Activated T-cell treated with anti-CD3 and anti-CD28 coated beads, Interleukin-2, amount 50 U/mL, for 24 hours (primary cell): Measurements from ENCODE around the gene TMEM43.

Source experiments
- DNase-seq: peaks from one replicate; pipeline ENCODE4 v3.0.0-alpha.2; 2020
- H3K27ac Mint-ChIP-seq: 2 replicates; pipeline ENCODE4 v1.8.0; 2020; ENCODE audit warnings: mild to moderate bottlenecking, mixed read lengths
- H3K27me3 Mint-ChIP-seq: 2 replicates; pipeline ENCODE4 v1.8.0; 2020; ENCODE audit warnings: mixed read lengths
- H3K36me3 Mint-ChIP-seq: 2 replicates; pipeline ENCODE4 v1.8.0; 2020; ENCODE audit warnings: low read depth, mixed read lengths
- H3K4me1 Mint-ChIP-seq: 2 replicates; pipeline ENCODE4 v1.8.0; 2020; ENCODE audit warnings: low read depth, mixed read lengths
- H3K4me3 Mint-ChIP-seq: 2 replicates; pipeline ENCODE4 v1.8.0; 2020; ENCODE audit warnings: mild to moderate bottlenecking, moderate library complexity, mixed read lengths
- H3K9me3 Mint-ChIP-seq: 2 replicates; pipeline ENCODE4 v1.8.0; 2020; ENCODE audit warnings: mixed read lengths

Gene TMEM43

DNA sequence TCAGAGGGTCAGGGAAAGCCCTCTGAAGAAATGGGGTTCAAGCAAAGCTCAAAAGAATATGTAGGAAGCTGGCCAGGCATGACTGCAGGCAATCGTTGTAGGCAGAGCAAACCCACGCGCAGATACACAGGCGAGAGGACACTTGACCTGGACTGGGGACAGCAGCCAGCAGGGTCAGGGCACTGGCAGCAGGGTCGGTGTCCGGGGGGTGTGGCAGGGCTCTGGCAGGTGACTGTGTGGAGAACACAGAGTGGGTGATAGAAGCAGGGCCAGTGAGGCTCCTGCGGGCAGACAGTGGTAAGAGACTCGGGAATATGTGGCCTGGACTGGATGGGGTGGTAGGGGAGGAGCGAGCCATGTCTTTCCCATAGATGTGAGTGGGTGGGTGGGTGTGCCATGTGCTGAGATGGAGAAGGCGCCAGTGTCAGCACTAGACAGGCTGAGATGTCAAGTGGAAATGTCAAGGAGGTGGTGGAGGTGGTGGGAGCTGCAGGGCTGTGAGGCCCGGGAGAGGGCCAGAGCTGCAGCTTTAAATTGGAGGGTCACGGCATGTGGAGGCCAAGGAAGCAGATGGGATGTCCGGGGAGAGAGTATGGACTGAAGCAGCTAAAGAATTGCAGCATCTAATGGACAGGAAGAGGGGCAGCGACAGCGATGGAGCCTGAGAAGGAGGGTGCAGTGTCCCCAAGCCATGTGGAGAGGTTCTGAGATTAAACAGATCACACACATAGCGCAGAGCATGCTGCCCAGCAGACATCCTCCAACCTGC, 13.4 kb downstream of the TMEM43 start:
- H3K4me3 Mint-ChIP-seq: no peak overlapping the region
- H3K36me3 Mint-ChIP-seq: peaks cover 98% of the 10 kb centered on the region
- no peaks in the 10 kb centered on the region for H3K27me3 Mint-ChIP-seq
- peak overlapping the region; percentile 59 for H3K27ac Mint-ChIP-seq
- DNase-seq: no peak
- peaks cover 34% of the 10 kb centered on the region for H3K4me1 Mint-ChIP-seq
- no peaks in the 10 kb centered on the region for H3K9me3 Mint-ChIP-seq

DNA sequence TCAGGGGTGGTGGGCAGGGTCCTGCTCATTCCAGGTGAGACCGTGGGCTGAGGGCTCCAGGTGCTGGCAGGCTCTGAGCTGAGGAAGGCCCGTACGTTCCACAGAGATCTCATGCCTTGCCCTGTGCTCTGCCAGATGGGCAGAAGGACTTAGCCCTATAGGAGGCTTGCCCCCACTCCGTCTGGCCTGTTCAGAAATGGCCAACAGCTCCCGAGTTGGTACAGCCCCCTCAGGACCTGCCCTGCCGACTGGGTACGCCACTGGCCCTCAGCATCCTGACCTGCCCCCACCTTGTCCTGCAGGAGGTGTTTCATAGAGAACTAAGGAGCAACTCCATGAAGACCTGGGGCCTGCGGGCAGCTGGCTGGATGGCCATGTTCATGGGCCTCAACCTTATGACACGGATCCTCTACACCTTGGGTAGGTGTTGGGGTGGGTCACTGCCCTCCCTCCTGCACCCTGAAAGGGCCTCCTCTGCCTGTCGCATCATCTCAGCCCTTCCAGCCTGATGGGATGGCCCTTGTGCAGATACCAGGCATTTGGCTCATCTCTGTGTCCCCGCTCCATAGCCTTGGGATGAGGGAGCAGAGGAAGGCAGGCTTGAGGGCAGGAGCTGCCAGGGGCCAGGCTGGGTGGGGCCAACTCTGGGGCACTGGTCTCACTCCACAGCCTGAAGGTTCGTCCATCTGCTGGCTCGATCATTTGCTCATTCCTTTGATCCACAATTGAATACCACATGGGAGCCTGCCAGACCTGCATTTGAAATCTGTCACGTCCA, 14.2 kb downstream of the TMEM43 start:
- H3K27ac Mint-ChIP-seq: peak overlapping the region; percentile 59
- H3K4me3 Mint-ChIP-seq: no peak overlapping the region

DNA sequence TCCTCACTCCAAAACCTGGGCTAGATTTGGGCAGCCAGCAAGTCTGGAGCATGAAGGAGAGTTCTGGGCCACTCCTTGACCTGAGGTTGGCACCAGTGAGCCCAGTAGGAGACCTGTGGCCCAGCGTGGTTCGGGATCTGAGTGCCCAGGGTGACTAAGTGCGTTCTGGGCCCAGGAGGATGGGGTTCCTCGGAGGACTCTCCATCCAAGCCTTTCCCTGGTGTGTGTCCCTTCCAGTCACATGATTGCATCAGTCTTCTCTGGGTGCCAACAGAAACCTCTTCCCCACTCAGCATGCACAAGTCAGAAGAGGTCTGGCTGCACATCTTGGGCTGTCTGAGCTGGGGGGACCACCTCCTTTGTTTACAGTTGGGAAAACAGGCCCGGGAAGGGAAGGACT, 14.9 kb downstream of the TMEM43 start:
- no peak overlapping the region for H3K4me3 Mint-ChIP-seq
- H3K9me3 Mint-ChIP-seq: no peaks in the 10 kb centered on the region
- no peaks in the 10 kb centered on the region for H3K27me3 Mint-ChIP-seq
- peak overlapping the region; percentile 13 for H3K27ac Mint-ChIP-seq
- H3K4me1 Mint-ChIP-seq: peaks cover 48% of the 10 kb centered on the region
- DNase-seq: no peak
- peaks cover 94% of the 10 kb centered on the region for H3K36me3 Mint-ChIP-seq

More for the DNA sequence above, 14.2 kb downstream of the TMEM43 start:
- H3K9me3 Mint-ChIP-seq: no peaks in the 10 kb centered on the region
- DNase-seq: no peak
- H3K27me3 Mint-ChIP-seq: no peaks in the 10 kb centered on the region
- peaks cover 42% of the 10 kb centered on the region for H3K4me1 Mint-ChIP-seq
- peaks cover 95% of the 10 kb centered on the region for H3K36me3 Mint-ChIP-seq

DNA sequence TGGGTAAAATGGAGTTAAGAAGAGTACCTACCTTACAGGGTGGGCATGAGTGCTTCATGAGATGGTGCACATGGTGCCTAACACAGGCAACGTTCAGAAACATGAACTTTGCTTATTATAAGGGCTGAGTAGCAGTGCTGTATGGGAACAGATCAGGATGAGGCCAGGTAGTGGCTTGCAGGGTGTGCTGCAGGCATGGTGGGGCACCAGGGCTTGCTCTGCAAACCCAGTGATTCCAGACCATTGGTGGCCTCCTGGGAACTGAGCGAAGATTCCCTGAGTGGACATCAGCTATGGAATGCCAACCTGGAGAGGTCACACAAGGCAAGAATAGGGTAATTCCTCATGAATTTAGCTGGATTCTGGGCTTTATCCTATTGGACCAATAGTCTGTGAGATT, 15.8 kb downstream of the TMEM43 start:
- Mint-ChIP-seq H3K36me3 (peaks cover 91% of the 10 kb centered on the region), H3K9me3 (no peaks in the 10 kb centered on the region), H3K27me3 (no peaks in the 10 kb centered on the region), H3K4me1 (peaks cover 54% of the 10 kb centered on the region), H3K4me3 (no peak overlapping the region), H3K27ac (no peak overlapping the region)
- no peak for DNase-seq

DNA sequence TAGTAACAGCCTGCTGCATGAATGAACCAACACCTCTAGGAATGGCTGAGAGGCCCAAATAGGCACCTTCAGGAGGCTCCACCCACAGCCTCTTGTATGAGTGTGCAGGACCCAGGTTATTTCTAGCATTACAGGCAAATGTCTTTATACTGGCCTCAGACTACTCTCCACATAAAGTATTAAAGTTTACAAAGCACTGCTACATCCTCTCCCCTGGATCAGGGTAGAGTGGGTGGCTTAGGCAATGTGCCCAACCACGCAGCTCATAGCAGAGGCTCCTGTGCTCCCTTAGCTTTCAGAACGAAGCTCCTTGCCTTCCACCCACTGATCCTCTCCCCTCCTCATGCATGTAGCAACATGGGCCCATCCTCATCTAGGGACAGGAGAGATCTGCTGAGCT, 16.3 kb downstream of the TMEM43 start:
- H3K36me3 Mint-ChIP-seq: peaks cover 91% of the 10 kb centered on the region
- no peak overlapping the region for H3K4me3 Mint-ChIP-seq
- H3K27ac Mint-ChIP-seq: peak overlapping the region; percentile 83
- no peaks in the 10 kb centered on the region for H3K9me3 Mint-ChIP-seq
- H3K4me1 Mint-ChIP-seq: peaks cover 57% of the 10 kb centered on the region
- DNase-seq: no peak
- no peaks in the 10 kb centered on the region for H3K27me3 Mint-ChIP-seq

DNA sequence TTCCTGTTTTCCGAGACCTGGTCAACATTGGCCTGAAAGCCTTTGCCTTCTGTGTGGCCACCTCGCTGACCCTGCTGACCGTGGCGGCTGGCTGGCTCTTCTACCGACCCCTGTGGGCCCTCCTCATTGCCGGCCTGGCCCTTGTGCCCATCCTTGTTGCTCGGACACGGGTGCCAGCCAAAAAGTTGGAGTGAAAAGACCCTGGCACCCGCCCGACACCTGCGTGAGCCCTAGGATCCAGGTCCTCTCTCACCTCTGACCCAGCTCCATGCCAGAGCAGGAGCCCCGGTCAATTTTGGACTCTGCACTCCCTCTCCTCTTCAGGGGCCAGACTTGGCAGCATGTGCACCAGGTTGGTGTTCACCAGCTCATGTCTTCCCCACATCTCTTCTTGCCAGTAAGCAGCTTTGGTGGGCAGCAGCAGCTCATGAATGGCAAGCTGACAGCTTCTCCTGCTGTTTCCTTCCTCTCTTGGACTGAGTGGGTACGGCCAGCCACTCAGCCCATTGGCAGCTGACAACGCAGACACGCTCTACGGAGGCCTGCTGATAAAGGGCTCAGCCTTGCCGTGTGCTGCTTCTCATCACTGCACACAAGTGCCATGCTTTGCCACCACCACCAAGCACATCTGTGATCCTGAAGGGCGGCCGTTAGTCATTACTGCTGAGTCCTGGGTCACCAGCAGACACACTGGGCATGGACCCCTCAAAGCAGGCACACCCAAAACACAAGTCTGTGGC, 16.9 kb downstream of the TMEM43 start:
- Mint-ChIP-seq H3K9me3 (no peaks in the 10 kb centered on the region), H3K4me3 (no peak overlapping the region), H3K27me3 (no peaks in the 10 kb centered on the region), H3K36me3 (peaks cover 92% of the 10 kb centered on the region), H3K4me1 (peaks cover 61% of the 10 kb centered on the region), H3K27ac (peak overlapping the region; percentile 92)
- DNase-seq: no peak

DNA sequence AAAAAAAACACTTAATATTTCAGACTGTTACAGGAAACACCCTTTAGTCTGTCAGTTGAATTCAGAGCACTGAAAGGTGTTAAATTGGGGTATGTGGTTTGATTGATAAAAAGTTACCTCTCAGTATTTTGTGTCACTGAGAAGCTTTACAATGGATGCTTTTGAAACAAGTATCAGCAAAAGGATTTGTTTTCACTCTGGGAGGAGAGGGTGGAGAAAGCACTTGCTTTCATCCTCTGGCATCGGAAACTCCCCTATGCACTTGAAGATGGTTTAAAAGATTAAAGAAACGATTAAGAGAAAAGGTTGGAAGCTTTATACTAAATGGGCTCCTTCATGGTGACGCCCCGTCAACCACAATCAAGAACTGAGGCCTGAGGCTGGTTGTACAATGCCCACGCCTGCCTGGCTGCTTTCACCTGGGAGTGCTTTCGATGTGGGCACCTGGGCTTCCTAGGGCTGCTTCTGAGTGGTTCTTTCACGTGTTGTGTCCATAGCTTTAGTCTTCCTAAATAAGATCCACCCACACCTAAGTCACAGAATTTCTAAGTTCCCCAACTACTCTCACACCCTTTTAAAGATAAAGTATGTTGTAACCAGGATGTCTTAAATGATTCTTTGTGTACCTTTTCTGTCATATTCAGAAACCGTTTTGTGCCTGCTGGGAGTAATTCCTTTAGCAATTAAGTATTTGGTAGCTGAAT, 17.9 kb downstream of the TMEM43 start:
- Mint-ChIP-seq H3K4me1 (peaks cover 61% of the 10 kb centered on the region), H3K36me3 (peaks cover 93% of the 10 kb centered on the region), H3K4me3 (peak overlapping the region; percentile 18), H3K9me3 (no peaks in the 10 kb centered on the region), H3K27ac (peak overlapping the region; percentile 92), H3K27me3 (no peaks in the 10 kb centered on the region)
- DNase-seq: no peak

DNA sequence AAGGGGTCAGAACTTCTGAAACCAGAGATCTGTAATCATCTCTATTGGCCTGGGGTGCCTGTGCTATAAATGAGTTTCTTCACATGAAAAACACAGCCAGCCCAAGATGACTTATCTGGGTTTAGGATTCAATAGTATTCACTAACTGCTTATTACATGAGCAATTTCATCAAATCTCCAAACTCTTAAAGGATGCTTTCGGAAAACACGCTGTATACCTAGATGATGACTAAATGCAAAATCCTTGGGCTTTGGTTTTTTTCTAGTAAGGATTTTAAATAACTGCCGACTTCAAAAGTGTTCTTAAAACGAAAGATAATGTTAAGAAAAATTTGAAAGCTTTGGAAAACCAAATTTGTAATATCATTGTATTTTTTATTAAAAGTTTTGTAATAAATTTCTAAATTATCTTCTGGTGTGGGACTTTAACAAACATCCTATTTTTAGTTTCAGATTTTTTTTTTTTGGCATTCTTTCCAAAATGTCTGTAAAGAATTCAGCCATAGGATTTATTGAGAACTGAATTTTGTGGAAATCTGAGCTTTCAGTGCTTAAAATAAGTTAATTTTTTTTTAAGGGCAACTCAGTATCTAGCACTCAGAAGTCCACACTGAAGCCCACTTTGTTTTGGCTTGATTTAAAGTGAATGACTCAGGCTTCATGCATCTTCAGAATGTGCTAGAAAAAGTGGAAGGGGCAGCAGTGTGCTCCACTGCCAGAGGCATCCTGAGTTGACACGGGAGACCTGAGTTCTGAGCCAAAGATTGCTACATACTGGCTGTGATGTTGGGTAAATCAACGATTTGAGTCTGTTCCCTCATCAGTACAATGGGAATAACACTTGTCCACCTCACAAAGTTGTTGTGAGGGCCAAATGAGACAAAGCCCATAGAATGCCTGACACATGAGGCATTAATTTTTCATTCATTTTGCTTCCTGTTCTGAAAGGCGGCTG, 18.7 kb downstream of the TMEM43 start:
- Mint-ChIP-seq H3K27ac (peak overlapping the region; percentile 93), H3K9me3 (no peaks in the 10 kb centered on the region), H3K4me1 (peaks cover 61% of the 10 kb centered on the region), H3K36me3 (peaks cover 93% of the 10 kb centered on the region), H3K27me3 (no peaks in the 10 kb centered on the region), H3K4me3 (no peak overlapping the region)
- DNase-seq: no peak

DNA sequence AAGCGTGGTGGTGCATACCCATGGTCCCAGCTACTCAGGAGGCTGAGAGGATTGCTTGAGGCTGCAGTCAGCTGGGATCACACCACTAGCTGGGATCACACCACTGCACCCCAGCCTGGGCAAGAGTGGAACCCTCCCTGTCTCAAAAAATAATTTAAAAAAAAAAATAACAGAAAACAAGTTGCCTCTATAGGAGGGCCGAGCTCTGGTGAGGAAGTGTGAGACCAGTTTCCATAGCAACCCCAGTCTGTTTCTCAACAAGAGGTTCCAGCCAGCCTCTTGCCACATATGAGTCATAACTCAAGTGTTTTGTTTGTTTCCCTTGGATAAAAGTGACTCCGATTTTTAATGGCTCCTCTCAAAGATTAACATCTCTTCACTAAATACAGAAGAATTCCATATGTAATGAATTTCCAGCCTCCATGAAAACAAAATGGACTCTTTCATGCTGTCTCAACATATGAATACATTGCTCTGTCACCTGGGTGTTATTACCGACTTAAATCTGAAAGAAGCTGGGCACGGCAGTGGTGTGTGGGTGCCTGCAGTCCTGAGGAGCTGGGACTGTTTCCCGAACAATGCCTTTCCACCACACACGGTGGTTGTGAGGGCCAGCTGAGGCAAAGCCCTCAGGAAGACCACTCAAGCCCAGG, 19.7 kb downstream of the TMEM43 start:
- H3K27me3 Mint-ChIP-seq: no peaks in the 10 kb centered on the region
- DNase-seq: peak; percentile 47
- no peaks in the 10 kb centered on the region for H3K9me3 Mint-ChIP-seq
- H3K27ac Mint-ChIP-seq: peak overlapping the region; percentile 93
- peaks cover 59% of the 10 kb centered on the region for H3K4me1 Mint-ChIP-seq
- H3K4me3 Mint-ChIP-seq: peak overlapping the region; percentile 55
- H3K36me3 Mint-ChIP-seq: peaks cover 88% of the 10 kb centered on the region

DNA sequence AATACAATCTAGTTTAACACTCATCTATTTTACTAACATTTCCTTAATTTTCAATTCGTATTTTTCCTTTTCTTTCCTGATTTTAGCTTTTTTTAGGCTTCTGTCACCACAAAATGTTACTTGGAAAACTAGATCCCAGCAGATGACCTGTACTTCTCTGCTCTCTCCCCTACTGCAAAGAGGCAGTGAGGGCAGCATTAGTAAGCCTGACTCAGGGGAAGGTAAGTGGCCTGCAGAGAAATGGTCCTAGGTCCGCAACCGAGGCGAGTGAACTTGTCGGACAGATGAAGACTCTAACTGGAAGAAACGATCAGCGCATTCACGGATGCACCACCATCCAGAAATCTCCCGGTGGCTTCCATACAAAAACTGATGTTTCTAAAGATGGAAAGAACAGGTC, 20.4 kb downstream of the TMEM43 start:
- H3K27me3 Mint-ChIP-seq: no peaks in the 10 kb centered on the region
- no peaks in the 10 kb centered on the region for H3K9me3 Mint-ChIP-seq
- peaks cover 88% of the 10 kb centered on the region for H3K36me3 Mint-ChIP-seq
- DNase-seq: no peak
- no peak overlapping the region for H3K4me3 Mint-ChIP-seq
- H3K4me1 Mint-ChIP-seq: peaks cover 57% of the 10 kb centered on the region
- H3K27ac Mint-ChIP-seq: peak overlapping the region; percentile 93

DNA sequence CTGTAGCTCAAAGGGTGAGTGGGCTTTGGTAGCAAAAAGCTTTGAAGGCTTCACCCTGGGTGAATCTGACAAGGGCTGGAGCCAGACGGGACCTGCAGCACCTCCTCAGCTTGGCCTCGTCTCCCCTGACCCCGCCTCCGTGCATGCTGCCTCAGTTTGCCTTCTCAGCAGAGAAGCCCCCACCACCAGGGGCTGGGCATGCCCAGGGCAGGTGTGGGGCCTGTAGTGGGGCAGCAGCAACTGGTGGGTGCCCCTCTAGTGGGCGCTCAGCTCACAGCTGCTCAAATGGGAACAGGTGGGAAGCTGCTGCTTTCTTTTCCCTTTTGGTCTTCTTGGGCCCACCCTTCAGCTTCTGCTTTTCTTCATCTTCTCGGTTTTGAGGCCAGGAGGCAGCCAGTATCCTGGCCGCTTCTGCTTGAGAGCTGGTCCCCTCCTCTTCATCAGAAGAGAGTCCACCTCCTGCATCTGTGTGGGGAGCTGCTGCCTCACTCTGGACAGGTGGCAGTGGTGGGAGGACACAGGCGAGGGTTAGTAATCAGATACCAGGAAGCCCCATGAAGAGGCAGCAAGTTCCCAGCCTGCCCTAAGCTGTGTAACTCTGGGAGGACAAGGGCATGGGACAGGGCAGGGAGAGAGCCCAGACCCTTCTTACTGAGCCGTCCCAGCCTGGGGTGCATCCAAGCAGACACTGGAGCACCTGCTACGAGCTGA, 21.0 kb downstream of the TMEM43 start:
- H3K27me3 Mint-ChIP-seq: no peaks in the 10 kb centered on the region
- H3K4me1 Mint-ChIP-seq: peaks cover 51% of the 10 kb centered on the region
- peak overlapping the region; percentile 87 for H3K27ac Mint-ChIP-seq
- no peak overlapping the region for H3K4me3 Mint-ChIP-seq
- no peaks in the 10 kb centered on the region for H3K9me3 Mint-ChIP-seq
- H3K36me3 Mint-ChIP-seq: peaks cover 88% of the 10 kb centered on the region
- no peak for DNase-seq

DNA sequence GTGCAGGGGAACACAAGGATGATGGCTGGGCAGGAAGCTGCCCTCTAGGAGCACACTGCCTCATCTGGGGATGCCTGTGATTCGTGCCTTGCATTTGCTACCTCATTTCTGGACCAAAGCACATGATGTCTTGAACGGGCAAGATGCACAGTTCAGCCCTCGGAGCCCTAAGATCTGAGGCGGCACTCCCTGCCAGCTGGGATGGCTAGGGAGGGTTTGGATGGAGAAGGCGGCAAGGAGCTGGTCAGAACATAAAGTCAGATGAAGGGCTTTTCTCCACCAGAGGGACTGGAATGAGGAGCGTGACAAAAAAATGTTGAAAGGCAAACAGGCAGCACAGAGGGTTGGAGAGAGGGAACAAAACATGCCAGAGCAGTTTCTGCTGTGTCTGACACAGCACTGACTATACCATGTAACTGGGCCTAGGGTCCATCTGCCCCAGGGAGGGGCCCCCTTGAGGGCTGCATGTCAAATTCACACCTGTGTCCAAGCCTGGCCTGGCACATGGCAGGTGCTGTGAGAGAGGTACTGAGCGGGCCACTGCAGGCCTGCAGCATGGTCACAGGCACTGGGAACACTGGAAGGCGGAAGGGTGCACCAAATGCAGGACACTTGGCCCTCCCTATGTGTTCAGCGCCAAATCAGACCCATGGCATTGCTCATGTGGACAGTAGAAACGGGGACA, 21.7 kb downstream of the TMEM43 start:
- H3K27ac Mint-ChIP-seq: peak overlapping the region; percentile 87
- H3K9me3 Mint-ChIP-seq: no peaks in the 10 kb centered on the region
- H3K36me3 Mint-ChIP-seq: peaks cover 84% of the 10 kb centered on the region
- no peak for DNase-seq
- no peak overlapping the region for H3K4me3 Mint-ChIP-seq
- no peaks in the 10 kb centered on the region for H3K27me3 Mint-ChIP-seq
- H3K4me1 Mint-ChIP-seq: peaks cover 44% of the 10 kb centered on the region
